AG09319 (cell line): ENCODE data around the gene DUSP28.

Experiments
- DNase-seq: peaks from one replicate; pipeline ENCODE4 v3.0.0-alpha.2; 2010; ENCODE audit warnings: low read depth; ENCODE audit errors: extremely low read depth
- CTCF ChIP-seq: IDR thresholded peaks from 2 replicates; pipeline ENCODE4 v1.5.1; 2011; ENCODE audit warnings: low read depth, mild to moderate bottlenecking, inconsistent platforms, low read length, moderate library complexity

DUSP28 gene

GRCh38 chr2:240556553-240557100 lies 3.5 kb upstream of the DUSP28 start:
- no peak for DNase-seq

GRCh38 chr2:240557101-240557751 lies 2.9 kb upstream of the DUSP28 start:
- no peak; the same call in 1 of the 2 replicates for TF ChIP-seq CTCF

More at GRCh38 chr2:240556553-240557100, 3.5 kb upstream of the DUSP28 start:
- TF ChIP-seq CTCF, result peak; percentile 56

GRCh38 chr2:240557808-240558207 lies 2.3 kb upstream of the DUSP28 start, which contains the start of gene ANKMY1:
Gene ANKMY1 (minus strand): TSS chr2:240557988. CDS start chr2:240557335, 653 bp downstream.
- no peak for DNase-seq
- no peak for TF ChIP-seq CTCF

More at GRCh38 chr2:240557101-240557751, 2.9 kb upstream of the DUSP28 start:
- DNase-seq, result no peak

GRCh38 chr2:240558236-240558761 lies 1.9 kb upstream of the DUSP28 start:
- no peak for TF ChIP-seq CTCF

GRCh38 chr2:240559286-240559685 lies 871 bp upstream of the DUSP28 start:
- no peak for TF ChIP-seq CTCF
- DNase-seq, result no peak

More at GRCh38 chr2:240558236-240558761, 1.9 kb upstream of the DUSP28 start:
- DNase-seq, result no peak

GRCh38 chr2:240560480-240561324 lies 545 bp downstream of the DUSP28 start:
- TF ChIP-seq CTCF, result peak; percentile 26
- peak; percentile 95 for DNase-seq
